ENCODE measurements around the gene WIPI1.

The WIPI1 gene

GRCh38 chr17:68461122-68461539 lies 3.8 kb upstream of the WIPI1 start:
- in situ Hi-C loops (cut with MboI; ENCODE audit: low sequenced_read_pairs): no loop called here

- in situ Hi-C loops (cut with MboI; ENCODE audit: low sequenced_read_pairs): no loop called here
Measured at GRCh38 chr17:68460715-68461114, 3.4 kb upstream of the WIPI1 start.

DNA sequence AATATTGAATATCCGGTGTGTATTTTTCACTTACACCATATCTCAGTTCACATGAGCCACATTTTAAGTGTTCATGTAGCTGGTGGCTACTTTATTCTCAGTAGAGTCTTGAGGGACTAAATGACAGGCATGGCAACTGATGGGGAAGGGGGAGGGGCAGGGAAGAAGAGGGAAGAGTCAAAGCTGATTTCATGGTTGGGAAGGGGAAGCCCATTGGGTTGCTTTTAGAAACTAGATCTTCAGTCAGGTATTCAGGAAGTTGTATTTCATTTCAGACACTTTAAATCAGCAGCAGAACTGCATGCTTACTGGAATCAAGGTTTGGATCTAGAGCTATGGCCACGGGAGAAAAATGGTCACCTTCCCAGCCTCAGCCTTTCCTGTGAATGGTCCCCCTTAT lies 2.9 kb upstream of the WIPI1 start:
- in situ Hi-C loops (cut with MboI; ENCODE audit: low sequenced_read_pairs): no loop called here

GRCh38 chr17:68459037-68459639 lies 1.8 kb upstream of the WIPI1 start:
- in situ Hi-C loops (cut with MboI; ENCODE audit: low sequenced_read_pairs): no loop called here

- in situ Hi-C loops (cut with MboI; ENCODE audit: low sequenced_read_pairs): no loop called here
Measured at GRCh38 chr17:68458260-68459036, 1.2 kb upstream of the WIPI1 start.

DNA sequence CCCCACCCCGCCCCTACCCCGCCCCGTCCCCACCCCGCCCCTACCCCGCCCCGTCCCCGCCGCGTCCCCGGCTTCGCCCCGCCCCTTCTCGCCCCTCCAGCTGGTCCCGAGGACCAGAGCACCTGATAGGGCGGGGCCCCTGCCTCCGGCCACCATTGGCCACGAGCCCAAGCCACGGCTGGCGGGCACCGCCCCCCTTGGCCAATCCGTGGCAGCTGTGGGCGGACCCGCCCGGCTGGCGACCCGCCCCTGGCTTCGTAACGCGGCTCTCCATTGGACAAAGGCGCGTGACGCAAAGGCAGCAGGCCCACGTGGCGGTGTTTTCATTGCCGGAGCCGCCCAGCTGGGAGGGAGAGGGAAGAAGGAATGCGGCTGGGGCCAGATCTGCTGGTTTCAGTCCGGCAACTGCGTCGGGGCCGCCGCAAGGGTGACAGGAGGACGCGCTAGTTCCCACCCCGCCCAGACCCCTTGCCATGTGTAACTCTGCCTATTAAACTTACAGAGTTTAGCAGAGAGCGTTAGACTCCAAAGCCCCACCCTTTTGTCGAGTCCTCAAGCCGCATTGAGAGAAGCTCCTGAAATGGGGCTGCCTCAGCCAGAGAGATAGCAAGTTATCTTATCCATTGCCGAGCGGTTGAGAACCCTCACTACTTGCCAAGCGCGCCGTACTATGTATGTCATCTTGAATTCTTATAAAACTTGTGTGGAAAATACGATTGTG lies 403 bp upstream of the WIPI1 start:
- in situ Hi-C loops (cut with MboI; ENCODE audit: low sequenced_read_pairs): no loop called here

GRCh38 chr17:68456339-68457167 lies 743 bp downstream of the WIPI1 start:
- in situ Hi-C loops (cut with MboI; ENCODE audit: low sequenced_read_pairs): no loop called here

GRCh38 chr17:68455901-68456338 lies 1.4 kb downstream of the WIPI1 start:
- in situ Hi-C loops (cut with MboI; ENCODE audit: low sequenced_read_pairs): no loop called here

DNA sequence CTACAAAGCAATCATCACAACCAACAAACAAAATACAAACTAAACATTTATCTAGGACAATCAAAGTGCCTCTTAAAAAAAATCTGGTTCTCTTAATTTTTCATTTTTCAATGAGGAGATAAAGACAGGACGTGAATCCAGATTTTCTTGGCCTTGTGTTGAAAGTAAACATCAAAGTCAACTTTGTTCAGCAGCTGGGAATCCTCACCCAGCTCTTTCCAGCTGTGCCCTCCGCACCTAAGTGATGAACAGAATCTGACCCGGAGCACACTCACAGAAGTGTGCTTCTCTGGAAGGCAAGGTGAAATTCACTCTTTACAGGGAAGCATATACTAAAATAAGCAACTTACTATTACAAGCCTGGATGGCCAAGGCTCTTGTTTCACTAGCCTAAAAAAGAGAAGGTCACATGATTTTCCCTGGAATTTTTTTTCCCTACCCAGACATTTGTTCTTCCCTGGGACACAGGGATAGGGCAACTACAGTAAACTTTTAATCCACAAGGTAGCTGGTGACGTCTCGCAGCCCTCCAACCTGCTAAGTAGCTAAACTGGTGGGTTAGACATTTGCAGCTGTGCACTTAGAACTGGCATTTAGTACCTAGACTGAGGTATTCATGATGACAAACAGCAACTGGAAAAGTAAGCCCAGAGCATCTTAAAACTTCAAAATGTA lies 3.2 kb downstream of the WIPI1 start:
- in situ Hi-C loops (cut with MboI; ENCODE audit: low sequenced_read_pairs): no loop called here

DNA sequence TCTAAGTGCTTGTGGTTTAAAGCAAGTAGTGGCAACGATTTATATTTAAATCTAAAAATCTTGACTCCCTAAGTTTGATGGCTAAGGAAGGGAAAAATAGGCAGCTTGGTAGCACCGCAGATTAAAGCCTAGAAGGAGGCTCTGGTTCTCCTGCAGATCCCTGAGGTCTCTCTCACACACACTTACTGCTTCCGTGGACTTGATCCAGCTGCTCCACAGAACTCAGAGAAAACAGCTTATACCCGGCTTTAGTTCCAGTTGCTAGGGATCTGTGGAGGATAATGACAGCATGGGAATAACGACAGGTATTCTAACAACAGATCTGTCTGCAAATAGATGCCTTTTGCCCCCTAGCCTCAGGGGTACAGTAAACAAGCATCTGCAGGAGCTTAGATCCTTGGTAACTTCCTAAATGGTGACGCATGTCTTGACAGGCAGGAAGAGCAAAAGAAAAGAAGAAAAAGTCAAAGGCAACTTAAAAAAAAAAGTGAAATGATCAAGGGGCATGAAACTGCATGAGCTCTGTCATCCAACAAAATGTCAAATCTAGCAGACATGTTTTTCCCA lies 4.5 kb downstream of the WIPI1 start:
- in situ Hi-C loops (cut with MboI; ENCODE audit: low sequenced_read_pairs): no loop called here

DNA sequence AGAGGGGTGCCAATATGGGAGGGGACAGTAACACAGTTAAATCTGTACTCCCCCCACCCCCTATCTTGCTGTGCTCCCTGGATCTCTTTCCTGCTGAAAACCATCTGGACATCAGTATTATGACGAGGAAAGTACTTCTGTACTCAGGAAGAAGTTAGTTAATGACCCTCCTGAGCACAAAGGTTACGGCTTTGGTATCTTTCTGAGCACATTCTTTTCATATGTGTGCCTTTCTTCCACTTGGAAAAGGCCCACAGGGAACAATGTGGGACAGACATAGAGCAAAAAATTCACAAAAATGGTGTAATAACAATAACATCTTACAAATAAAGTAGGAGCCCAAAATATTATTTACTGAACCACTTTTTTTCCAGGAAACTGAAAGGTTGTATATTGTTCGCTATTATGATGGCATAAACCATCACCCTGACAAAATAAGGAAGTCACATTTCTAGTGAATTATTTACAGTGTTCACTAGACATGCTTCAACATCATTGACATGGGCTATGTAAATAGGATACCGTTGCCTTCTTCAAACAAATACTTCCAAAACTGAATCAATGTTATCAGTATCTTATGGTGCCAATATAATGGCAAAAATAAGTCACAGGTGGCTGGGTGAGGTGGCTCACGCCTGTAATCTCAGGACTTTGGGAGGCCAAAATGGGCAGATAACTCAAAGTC lies 5.5 kb downstream of the WIPI1 start:
- in situ Hi-C loops (cut with MboI; ENCODE audit: low sequenced_read_pairs): no loop called here

DNA sequence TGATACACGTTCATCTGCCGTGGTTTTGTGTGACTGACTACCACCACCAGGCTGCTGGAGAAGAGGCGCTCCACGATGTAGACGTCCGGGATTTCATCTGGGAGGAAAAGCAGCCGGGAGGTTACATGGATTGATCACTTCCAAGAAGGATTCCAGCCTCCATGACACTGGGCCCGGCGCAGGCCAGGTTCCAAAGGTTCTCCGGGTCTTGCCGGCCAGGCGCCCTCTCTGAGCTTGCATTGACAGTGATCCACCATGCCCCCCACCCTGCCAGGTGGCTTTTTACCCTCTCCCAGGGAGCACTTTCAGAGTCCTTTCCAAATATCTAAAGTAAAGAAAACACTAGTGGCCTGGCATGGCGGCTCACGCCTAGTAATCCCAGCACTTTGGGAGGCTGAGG lies 6.5 kb downstream of the WIPI1 start:
- in situ Hi-C loops (cut with MboI; ENCODE audit: low sequenced_read_pairs): no loop called here

DNA sequence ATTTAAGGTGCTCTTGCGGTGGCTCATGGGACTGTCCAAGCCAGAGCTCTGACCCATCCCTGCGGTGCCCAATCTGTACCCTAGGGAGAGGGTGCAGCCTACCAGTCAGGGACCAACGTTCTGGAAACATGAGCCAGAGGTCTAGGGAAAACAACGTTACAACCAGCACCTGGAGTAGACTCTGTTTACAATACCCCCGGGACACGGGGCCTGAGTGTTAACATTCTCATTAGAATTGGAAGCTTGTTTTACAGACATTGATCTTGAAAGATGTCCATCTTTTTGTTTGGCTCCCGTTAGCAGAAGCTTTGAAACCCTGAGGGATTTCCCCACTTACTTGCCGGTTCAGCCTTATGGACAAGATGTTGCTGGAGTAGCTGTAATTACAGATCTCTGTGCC lies 6.9 kb downstream of the WIPI1 start:
- in situ Hi-C loops (cut with MboI; ENCODE audit: low sequenced_read_pairs): no loop called here

DNA sequence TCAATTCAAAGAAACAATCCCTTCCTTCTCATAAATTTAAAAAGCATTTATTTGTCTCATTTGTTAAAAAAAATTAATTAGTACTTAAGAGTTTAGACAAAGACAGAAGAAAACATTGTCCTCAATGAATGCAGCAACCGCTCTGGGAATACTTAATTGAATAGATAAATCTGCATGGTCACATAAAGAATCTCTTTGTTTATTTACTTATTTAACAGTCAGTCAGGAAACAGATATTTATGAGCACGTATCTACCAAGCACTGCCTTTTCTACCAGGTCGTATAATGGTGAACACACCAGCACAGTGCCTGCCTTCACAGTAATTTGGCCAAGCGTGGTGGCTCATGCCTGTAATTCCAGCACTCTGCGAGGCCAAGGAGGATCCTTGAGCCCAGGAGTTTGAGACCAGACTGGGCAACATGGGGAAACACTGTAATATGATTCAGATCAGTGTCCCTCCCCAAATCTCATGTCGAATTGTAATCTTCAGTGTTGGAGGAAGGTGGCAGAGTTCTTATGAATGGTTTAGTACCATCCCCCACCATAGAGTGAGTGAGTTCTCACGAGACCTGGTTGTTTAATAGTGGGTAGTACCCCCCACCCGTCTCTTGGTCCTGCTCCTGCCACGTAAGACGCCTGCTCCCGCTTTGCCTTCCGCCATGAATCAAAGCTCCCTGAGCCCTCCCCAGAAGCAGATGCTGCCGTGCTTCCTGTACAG lies 8.1 kb downstream of the WIPI1 start:
- in situ Hi-C loops (cut with MboI; ENCODE audit: low sequenced_read_pairs): loop anchor here (25.0 kb wide), 1 partner anchor 187 kb away; no protein-coding TSS in a partner anchor

DNA sequence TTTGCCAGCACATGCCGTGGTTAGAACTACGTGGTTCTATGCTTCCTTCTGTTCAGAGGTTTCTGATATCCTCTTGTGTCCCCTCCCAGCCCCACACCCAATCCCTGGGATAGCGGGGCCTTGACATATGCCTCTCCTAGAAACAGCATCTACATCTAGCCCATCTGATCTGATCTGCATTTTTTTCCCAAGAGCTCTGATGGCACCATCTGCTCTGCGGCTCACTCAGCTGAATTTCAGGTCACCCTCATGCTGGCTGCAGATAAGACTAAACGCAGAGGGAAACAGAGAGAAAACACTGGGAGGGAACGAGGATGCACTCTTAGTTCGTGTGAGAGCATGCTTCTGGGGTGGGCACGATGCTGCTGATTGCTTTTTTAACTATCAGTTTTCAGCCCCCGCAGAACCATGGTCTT lies 10.7 kb downstream of the WIPI1 start:
- in situ Hi-C loops (cut with MboI; ENCODE audit: low sequenced_read_pairs): loop anchor here (25.0 kb wide), 1 partner anchor 184 kb away; no protein-coding TSS in a partner anchor

DNA sequence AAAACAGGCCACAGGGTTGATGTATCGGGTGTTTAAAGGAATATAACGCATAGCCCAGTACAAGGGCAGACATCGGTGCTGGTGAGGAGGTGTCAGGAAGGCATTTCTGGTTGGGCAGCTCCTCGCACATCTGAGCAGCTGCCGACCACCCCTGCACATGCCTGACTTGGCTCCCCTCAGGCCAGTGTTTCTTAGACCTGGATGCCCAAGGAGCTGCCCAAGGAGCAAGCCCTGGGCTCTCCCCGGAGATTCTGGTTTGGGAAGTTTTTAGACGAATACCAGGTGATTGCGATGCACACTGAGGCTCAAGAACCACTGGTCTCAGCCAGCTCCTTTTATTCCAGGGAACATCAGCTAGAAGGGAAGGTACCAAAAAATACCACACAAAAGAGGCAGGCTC lies 11.6 kb downstream of the WIPI1 start:
- in situ Hi-C loops (cut with MboI; ENCODE audit: low sequenced_read_pairs): loop anchor here (25.0 kb wide), 1 partner anchor 183 kb away; no protein-coding TSS in a partner anchor

DNA sequence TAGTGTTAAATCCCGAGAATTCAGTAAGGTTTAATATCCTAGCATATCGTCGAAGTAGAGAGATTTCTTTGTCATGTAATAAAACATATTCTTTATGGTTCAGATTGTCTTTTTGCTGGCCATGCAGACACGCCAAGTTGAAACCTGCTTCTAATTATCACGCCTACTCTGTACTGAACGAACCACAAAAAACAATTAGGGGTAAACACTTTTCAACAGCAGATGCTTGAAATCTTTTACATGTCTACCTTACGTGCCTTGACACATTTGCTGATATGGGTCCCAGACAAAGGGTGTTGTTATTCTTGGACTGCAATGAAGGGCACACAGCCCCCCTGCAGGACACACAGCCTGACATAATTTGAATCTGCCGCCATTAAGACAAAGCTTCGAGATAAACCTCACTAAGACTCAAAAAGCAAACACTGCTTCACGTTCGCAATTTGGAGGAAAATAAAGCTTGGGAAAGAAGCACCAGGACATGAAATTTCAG lies 13.3 kb downstream of the WIPI1 start:
- in situ Hi-C loops (cut with MboI; ENCODE audit: low sequenced_read_pairs): loop anchor here (25.0 kb wide), 1 partner anchor 182 kb away; no protein-coding TSS in a partner anchor

GRCh38 chr17:68441070-68441770 lies 16.1 kb downstream of the WIPI1 start:
- in situ Hi-C loops (cut with MboI; ENCODE audit: low sequenced_read_pairs): loop anchor here (25.0 kb wide), 1 partner anchor 179 kb away; no protein-coding TSS in a partner anchor
